DOHH2 (cell line): ENCODE results near the gene HSPG2.

Experiments used
- EZH2phosphoT487 ChIP-seq: fragments of 200-600 bp; sonication (generic); IDR thresholded peaks from 2 replicates; pipeline ENCODE4 v1.6.1; 2017; ENCODE audit warnings: borderline replicate concordance, mild to moderate bottlenecking, antibody characterized with exemption, low read length, moderate library complexity, mixed read lengths
- TF ChIP-seq, protein P1 (sequence below): fragments of 200-600 bp; sonication (generic); IDR thresholded peaks from one replicate; pipeline ENCODE4 v1.5.1; 2014; ENCODE audit warnings: antibody characterized with exemption, mild to moderate bottlenecking, low read depth, low read length; ENCODE audit not compliant: poor library complexity, severe bottlenecking

GRCh38 chr1:21935393-21935804 is 1.7 kb downstream of the HSPG2 start:
- TF ChIP-seq, protein P1, sequence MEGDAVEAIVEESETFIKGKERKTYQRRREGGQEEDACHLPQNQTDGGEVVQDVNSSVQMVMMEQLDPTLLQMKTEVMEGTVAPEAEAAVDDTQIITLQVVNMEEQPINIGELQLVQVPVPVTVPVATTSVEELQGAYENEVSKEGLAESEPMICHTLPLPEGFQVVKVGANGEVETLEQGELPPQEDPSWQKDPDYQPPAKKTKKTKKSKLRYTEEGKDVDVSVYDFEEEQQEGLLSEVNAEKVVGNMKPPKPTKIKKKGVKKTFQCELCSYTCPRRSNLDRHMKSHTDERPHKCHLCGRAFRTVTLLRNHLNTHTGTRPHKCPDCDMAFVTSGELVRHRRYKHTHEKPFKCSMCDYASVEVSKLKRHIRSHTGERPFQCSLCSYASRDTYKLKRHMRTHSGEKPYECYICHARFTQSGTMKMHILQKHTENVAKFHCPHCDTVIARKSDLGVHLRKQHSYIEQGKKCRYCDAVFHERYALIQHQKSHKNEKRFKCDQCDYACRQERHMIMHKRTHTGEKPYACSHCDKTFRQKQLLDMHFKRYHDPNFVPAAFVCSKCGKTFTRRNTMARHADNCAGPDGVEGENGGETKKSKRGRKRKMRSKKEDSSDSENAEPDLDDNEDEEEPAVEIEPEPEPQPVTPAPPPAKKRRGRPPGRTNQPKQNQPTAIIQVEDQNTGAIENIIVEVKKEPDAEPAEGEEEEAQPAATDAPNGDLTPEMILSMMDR: no peak
- TF ChIP-seq EZH2phosphoT487: no peak
